Umbilical cord (tissue), 2 donors: Measurements from ENCODE around the gene B3GAT1. TPM values are rescaled to one million over a fixed set of nuclear protein-coding genes. Genes with fewer than 3 reads are reported as not detected.

ENCODE experiments used
- DNase-seq: peaks from one replicate; pipeline ENCODE4 v3.0.0-alpha.2; 2015; ENCODE audit warnings: low spot score
- total RNA-seq: library from RNA; depleted of rRNA; stranded (reverse); fragments of >200 nt; gene quantifications from one replicate; pipeline ENCODE4 v1.2.3, GENCODE V29; 2014; ENCODE audit warnings: low replicate concordance; ENCODE audit not compliant: insufficient read depth

The B3GAT1 gene
- total RNA-seq, 1 donor from 2014 or later = 2.4 TPM

- DNase-seq = no peak
These were observed 21.1 kb downstream of the B3GAT1 start for GRCh38 chr11:134390706-134391569.

- DNase-seq = no peak
These were observed 22.4 kb downstream of the B3GAT1 start for GRCh38 chr11:134389464-134390180.

DNA sequence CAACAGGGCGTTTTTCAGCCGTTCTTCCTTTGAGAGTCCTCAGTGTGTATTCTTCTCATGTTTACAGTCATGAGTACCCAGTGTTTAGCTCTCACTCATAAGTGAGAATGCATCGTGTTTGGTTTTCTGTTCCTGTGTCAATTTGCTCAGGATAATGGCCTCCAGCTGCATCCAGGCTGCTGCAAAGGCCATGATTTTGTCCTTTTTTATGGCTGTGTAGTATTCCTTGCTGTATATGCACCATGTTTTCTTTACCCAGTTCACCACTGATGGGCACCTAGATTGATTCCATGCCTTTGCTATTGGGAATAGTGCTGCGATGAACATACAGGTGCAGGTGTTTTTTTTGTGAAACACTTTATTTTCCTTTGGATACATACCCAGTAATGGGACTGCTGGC, 23.5 kb downstream of the B3GAT1 start:
- no peak for DNase-seq

GRCh38 chr11:134387501-134387900, 24.5 kb downstream of the B3GAT1 start:
- DNase-seq = no peak

DNA sequence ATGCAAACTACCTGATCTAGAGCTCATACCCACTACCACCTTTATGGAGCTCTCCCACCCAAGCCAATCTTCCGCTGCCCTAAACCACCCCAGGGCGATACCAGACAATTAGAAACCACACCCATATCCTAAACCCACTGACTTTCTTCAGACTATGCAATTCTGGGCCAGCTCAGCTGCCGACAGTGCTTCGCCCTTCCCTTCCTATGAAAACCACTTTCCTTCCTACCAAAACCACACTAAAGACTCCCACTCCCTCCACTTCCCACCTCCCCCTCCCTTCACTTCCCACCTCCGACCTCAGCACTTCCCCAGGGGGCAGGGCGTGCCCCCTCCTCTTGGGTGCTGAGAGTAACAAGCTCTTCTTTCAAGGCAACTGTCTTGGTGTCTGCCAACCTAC, 25.1 kb downstream of the B3GAT1 start:
- DNase-seq = no peak

DNA sequence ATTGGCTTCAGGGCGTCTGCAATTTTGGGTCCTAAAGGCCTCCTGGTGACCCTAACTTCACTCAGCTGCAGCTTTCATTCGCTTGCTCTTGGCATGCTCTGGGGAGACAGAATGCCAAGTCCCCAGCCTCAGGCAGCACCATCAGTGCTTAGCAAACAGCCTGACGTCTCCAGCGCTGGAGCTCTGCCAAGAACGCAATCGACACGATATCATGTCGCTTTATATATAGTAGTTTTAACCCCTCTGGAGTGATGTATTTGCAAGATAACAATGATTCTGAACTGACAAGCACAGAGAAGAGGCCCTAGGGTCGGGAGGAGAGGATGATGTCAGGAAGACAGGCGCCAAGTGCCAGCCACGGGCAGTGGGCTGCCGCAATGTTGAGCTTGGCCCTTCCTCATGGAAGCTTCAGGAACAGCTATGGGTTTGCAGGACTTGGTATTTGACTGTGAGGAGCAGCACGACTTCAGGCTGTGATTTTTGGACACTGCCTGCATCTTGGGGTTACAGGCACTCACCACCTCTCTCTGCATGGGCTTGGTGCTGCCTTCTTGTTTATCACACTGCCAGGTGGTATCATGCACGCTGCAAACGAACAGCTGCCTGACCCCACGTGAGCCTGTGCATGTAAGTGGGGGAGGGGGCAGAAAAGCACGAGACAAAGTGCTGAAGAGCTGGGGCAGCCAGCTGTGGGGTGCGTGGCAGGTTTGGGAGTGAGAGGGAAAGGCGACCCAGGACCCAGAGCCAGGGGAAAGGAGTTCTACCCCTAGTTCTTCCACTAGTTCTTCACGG, 26.1 kb downstream of the B3GAT1 start:
- no peak for DNase-seq

DNA sequence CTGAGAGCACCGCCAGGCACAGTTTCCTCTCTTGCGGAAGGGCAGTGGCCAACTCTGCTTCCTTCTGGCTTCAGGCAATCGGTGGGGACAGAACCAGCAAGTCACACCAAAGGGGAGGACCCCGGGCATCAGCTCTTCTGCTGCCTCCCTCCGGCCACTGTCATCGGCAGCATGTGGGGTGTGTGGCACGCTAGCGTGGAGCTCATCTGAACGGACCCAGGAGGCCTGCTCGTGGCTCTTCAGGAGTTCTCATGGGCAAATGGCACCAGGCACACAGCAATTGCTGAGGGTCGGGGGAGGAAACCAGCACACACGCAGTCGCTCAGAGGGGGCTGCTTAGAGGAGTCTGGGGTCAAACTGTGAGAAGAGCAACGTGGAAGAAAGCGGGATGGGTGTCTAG, 26.9 kb downstream of the B3GAT1 start:
- DNase-seq = no peak

DNA sequence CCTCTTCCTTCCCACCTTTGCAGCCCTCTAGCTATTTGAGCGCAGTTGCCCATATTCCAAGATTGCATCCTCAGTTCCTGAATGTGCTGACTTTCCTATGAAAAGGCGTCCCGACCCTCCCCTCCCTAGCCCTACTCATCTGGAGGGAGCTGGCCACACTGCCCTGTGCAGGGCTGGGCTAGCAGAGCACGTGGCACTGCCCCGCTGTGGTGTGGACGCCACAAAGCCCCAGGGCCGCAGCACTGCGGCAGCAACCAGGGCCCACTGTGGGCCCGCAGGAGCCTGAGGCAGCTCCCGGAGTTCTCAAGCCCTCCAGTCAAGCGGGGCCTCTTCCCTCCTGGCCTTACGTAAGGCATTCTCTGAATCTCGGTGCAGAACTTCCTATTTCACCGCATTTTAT, 27.6 kb downstream of the B3GAT1 start:
- DNase-seq = no peak

DNA sequence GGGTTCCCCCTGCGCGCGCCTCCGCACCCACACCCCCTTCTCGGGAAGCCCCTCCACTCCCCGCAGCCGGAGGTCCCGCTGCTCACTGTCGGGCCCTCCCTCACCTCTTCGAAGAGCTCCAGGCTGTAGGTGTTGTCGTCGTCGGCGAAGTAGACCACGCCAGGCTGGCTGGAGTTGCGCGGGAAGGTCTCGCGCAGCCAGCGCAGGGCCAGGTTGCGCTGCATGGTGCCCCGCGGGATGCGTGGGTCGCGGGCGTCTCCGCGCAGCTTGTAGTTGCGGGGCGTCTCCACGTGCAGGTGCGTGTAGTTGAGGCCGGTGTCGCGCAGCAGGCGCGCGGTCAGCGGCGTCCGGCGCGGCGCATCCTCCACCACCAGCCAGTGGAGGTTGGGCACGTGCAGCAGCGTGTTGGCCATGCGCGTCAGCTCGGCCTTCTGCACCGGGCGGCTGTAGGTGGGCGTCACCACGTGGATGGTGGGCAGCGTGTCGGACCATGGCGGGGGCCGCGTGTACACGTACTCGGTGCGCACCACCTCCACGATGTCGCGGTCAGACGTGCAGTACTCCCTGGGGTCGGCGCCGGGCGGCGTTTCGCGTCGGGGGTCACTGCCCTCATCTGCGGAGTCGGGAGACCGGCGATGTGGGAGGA, 28.3 kb downstream of the B3GAT1 start:
- DNase-seq = no peak

DNA sequence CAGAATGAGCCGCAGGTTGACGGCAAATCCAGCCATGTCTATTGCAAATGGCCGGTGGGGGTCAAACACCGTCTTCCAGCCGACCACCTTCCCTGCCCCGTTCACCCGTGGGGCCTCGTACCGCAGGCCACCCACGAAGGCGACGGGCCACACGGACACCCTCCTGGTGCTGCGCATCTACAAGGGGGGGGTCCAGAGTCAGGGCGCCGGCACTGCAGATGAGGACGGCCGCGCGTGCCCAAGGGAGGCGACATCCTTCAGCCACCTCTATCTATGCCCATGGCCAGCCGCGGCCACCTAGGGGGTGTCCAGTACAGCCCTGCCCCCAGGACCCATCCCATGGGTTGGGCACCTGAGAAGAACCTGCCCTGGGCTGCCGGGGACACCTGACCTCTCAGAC, 29.2 kb downstream of the B3GAT1 start:
- no peak for DNase-seq

- no peak for DNase-seq
These were observed 29.8 kb downstream of the B3GAT1 start for GRCh38 chr11:134382257-134382656.

GRCh38 chr11:134380785-134381184, 31.3 kb downstream of the B3GAT1 start:
- no peak for DNase-seq

DNA sequence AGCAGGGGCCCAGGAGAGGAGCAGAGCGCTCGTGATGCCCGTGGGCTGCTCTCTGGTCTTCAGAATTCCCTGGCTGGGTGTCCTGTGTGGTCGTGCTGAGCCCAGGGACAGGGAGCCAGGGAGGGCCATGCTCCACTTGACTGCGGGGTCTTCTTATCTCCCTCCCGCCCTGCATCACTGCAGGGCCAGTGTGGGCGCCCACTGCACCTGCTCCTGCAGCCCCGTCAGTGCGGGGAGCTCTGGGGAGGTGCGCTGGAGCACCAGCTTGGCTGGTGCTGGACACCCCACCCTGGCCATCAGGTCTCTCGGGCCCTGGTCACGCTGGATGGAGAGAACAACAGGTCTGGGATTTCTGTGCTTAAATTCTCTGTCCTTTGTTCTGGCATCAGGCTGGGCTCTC, 31.8 kb downstream of the B3GAT1 start:
- no peak for DNase-seq

- no peak for DNase-seq
These were observed 32.8 kb downstream of the B3GAT1 start for GRCh38 chr11:134379241-134379640.

DNA sequence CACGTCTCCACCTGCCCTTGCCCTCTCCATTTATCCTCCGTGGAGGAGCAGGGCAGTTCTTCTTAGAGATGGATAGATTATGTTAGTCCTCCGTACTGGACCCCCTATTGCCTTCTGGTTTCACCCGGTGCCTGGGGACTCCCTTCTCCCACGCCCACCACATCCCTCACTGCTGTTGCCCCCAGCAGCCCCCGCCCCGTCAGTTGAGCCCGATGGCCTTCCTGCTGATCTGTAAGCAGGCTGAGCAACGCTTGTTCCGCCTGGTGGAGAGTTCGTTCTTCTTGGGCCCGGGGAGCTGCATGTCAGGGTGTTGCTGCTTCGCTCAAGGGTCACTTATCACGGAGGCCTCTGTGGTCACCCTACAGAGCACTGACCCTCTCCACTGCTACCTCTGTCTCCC, 34.2 kb downstream of the B3GAT1 start:
- no peak for DNase-seq

GRCh38 chr11:134376150-134376921, 35.7 kb downstream of the B3GAT1 start:
- no peak for DNase-seq

GRCh38 chr11:134374891-134375550, 37.0 kb downstream of the B3GAT1 start:
- no peak for DNase-seq

- no peak for DNase-seq
These were observed 37.9 kb downstream of the B3GAT1 start for GRCh38 chr11:134374171-134374570.

- DNase-seq = no peak
These were observed 38.4 kb downstream of the B3GAT1 start for GRCh38 chr11:134373591-134374052.

GRCh38 chr11:134372961-134373360, 39.1 kb downstream of the B3GAT1 start:
- no peak for DNase-seq
